Measurements from ENCODE around the gene CBR1.
A peak's percentile ranks its signal among the peaks of the same experiment; 100 is the strongest.
"Not testable (repeated sequence)": the region's sequence is repeated elsewhere in the genome, so short reads cannot be mapped to it uniquely, and the experiment has no call there.

CBR1 gene

GRCh38 chr21:36052860-36053714, 16.7 kb upstream of the CBR1 start:
- DNase-seq: no peak

- no peak for DNase-seq
Measured at GRCh38 chr21:36053715-36054062, 16.1 kb upstream of the CBR1 start.

GRCh38 chr21:36055551-36055950, 14.3 kb upstream of the CBR1 start:
- no peak for DNase-seq

GRCh38 chr21:36059823-36060158, 10.0 kb upstream of the CBR1 start:
- peak in 1 of 2 experiments; percentile 49 for DNase-seq

GRCh38 chr21:36060159-36060921, 9.5 kb upstream of the CBR1 start, which contains the start of gene SETD4:
Gene SETD4, minus strand, starts transcription at chr21:36060526. Its CDS starts 1,638 bp downstream, at chr21:36058888.
- DNase-seq: peak; percentile 84 to 88

- DNase-seq: no peak
Measured at GRCh38 chr21:36061445-36061844, 8.4 kb upstream of the CBR1 start.

GRCh38 chr21:36063375-36064084, 6.3 kb upstream of the CBR1 start:
- no peak for DNase-seq

- DNase-seq: no peak
Measured at GRCh38 chr21:36064085-36064460, 5.8 kb upstream of the CBR1 start.

GRCh38 chr21:36065497-36066036, 4.3 kb upstream of the CBR1 start:
- no peak for DNase-seq

- DNase-seq: no peak
Measured at GRCh38 chr21:36068748-36069398, 951 bp upstream of the CBR1 start.

GRCh38 chr21:36070999-36071398, 1.2 kb downstream of the CBR1 start:
- DNase-seq: no peak

GRCh38 chr21:36072453-36073162, 2.8 kb downstream of the CBR1 start:
- no peak for DNase-seq

GRCh38 chr21:36073181-36073580, 3.4 kb downstream of the CBR1 start:
- no peak for DNase-seq

GRCh38 chr21:36073911-36074310, 4.1 kb downstream of the CBR1 start:
- DNase-seq: not testable (repeated sequence)

GRCh38 chr21:36075171-36075570, 5.3 kb downstream of the CBR1 start:
- no peak for DNase-seq

GRCh38 chr21:36075953-36076352, 6.1 kb downstream of the CBR1 start:
- no peak for DNase-seq

GRCh38 chr21:36076878-36077655, 7.2 kb downstream of the CBR1 start:
- no peak for DNase-seq

GRCh38 chr21:36077758-36078157, 7.9 kb downstream of the CBR1 start:
- no peak for DNase-seq

- no peak for DNase-seq
Measured at GRCh38 chr21:36079010-36079649, 9.3 kb downstream of the CBR1 start.

GRCh38 chr21:36079671-36080070, 9.8 kb downstream of the CBR1 start:
- DNase-seq: no peak

GRCh38 chr21:36080386-36080785, 10.6 kb downstream of the CBR1 start:
- no peak for DNase-seq

All from NCI-H1930 (cell line).